ENCODE results near the gene MACROD2.

Gene MACROD2

GRCh38 chr20:15848995-15849610 is 1853.8 kb downstream of the MACROD2 start:
- no peak for DNase-seq (ENCODE audit: low read depth in 2 of 2)

GRCh38 chr20:15851576-15852215 is 1856.4 kb downstream of the MACROD2 start:
- no peak for DNase-seq (ENCODE audit: low read depth in 2 of 2)

DNA sequence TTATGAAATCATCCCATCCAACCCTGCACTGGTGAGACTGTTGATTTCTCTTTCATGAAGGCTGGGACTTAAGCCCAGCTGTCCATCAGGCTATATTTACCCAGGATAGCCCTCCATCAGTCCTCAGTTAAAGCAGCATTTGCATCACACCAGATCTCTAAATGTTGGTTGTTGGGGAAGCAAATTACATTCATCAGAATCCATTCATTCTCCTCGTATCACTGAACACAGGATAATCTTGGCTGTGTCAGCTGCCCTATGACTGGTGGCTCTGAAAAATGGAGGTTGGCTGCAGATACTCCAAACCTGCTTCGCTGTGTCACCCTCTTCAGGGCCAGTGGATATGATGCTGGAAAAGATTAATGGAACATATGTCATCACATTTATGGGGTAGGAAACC is 1859.6 kb downstream of the MACROD2 start:
- DNase-seq (ENCODE audit: low read depth in 2 of 2) = no peak

DNA sequence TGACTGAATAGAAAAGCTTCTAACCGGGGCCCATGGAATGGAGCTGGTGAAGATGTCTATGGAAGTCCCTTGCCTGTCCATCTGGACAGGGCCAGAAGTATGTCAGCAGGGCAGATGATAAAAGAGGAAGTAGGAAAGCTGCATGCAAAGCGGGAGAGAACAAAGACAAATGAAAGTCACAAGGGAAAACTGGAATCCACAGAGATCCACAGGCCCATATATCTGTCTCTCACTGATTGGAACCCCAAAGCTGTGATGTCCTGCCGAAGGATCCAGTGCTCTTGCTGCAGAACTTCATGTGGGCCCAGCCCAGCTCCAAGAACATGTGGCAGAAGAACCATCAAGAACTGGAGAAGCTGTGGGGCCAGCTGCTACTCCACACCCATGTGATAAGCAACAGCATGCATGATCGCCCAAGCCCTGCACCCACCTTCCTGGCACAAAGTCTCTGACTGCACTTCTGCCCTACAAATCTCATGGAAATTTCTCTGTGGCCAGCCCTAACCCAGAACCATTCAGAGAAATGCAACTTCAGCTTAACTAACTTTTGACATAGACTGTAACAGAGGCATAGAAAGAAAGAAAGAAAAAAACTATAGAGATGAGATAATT is 1862.0 kb downstream of the MACROD2 start:
- DNase-seq (ENCODE audit: low read depth in 2 of 2) = no peak

DNA sequence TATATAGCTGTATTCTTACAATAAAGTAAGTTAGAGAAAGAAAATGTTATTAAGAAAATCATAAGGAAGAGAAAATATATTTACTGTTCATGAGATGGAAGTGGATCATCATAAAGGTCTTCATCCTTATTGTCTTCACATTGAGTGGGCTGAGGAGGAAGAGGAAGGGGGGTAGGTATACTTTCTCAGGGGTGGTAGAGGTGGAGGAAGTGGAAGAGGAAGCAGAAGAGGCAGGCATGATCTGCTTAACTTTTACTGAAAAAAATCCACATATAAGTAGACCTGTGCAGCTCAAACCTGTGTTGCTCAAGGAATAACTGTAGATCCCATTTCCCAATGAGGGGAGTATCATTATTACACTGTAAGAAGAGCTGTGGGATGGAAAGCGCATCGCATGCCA is 1863.7 kb downstream of the MACROD2 start:
- DNase-seq (ENCODE audit: low read depth in 2 of 2) = no peak

- DNase-seq (ENCODE audit: low read depth in 2 of 2) = no peak
These were observed 1865.5 kb downstream of the MACROD2 start for GRCh38 chr20:15860850-15861249.

- no peak for DNase-seq (ENCODE audit: low read depth in 2 of 2)
These were observed 1866.9 kb downstream of the MACROD2 start for GRCh38 chr20:15862178-15862577.

GRCh38 chr20:15863735-15864134 is 1868.4 kb downstream of the MACROD2 start:
- no peak for DNase-seq (ENCODE audit: low read depth in 2 of 2)

- DNase-seq (ENCODE audit: low read depth in 2 of 2) = no peak
These were observed 1870.2 kb downstream of the MACROD2 start for GRCh38 chr20:15865553-15865952.

DNA sequence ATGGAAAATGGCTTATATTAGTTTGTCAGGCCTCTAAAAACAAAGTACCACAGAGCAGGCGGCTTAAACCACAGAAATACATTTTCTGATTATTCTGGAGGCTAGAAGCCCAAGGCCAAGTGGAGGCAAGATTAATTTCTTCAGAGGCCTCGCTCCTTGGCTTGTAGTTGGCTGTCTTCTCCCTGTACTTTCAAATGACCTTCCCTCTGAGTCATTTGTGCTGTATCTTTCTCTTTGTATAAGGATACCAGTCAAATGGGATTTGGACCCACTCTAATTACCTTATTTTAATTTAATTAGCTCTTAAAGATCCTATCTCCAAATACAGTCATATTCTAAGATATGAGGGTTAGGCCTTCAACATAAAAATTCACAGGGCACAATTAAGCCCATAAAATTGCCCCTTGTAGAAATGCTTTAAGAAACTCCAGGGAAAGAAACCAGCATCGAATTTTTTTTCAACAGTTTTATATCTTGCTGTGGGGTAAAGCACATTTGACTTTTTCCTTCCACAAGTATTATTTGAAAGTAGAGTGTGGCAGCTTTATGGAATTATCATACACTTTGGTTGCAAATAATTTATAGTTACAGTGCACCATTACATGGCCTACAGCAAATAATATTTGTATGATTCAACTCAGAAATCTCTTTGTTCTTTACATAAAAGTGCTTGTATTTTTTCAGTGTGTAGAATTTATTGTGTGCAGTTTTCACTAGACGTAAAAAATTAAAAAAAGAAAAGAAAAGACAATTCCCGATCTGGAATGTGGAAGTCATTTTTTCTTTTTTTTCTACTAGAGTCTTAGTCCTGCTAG is 1871.8 kb downstream of the MACROD2 start:
- DNase-seq (ENCODE audit: low read depth in 2 of 2) = no peak

DNA sequence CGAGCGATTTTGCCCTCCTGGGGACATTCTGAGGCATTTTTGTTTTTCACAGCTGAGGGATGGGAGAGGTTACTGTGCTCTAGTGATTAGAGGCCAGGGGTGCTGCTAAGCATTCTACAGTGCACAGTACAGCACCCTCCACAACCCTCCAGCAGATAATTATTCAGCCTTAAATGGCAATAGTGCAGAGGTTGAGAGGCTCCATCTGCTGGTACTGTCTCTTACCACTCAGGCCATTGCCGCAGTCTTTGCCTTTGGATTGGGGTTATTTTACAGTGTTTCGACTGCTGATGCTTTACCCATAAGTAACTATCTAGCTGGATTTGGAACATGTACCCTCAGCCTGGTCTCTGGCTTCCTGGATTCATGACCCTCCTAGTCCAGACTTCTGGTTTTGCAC is 1872.6 kb downstream of the MACROD2 start:
- DNase-seq (ENCODE audit: low read depth in 2 of 2) = no peak

- DNase-seq (ENCODE audit: low read depth in 2 of 2) = no peak
These were observed 1880.1 kb downstream of the MACROD2 start for GRCh38 chr20:15875446-15875845.

- no peak for DNase-seq (ENCODE audit: low read depth in 2 of 2)
These were observed 1887.2 kb downstream of the MACROD2 start for GRCh38 chr20:15882553-15882952.

DNA sequence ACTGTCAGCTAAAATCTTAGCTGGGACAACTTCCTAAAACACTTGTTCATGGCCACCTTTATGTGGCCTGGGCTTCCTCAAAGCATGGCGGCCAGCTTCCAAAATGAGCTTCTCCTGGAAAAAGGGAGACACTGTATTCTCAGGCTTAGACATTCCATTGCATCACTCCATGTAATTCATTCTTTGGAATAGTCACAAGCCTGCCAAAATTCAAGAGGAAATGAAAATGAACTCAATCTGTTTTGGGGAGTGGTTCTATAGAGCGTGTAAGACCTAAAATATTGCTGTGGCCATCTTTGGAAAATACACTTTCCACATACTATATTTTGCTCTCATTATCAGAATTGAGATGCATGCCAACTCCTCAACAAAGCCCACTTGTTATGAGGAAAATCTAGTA is 1890.9 kb downstream of the MACROD2 start:
- no peak for DNase-seq (ENCODE audit: low read depth in 2 of 2)

DNA sequence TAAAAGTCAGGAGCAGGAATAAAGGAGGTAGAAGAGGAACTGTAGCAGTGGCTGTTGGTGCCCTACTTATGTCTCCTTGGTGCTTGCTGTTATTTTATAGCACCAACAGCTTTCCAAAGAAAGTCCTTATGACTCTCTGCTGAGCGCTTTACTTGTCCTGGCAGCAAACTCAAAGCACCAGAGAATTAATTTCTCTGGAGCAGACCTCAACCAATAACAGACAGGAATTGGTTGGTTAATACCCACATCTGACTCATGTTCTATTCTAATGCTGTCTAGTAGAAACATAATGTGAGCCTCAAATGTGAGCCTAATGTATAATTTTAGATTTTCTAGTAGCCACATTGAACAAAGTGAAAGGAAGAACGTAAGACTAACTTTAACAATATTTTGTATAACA is 1892.1 kb downstream of the MACROD2 start:
- no peak for DNase-seq (ENCODE audit: low read depth in 2 of 2)

DNA sequence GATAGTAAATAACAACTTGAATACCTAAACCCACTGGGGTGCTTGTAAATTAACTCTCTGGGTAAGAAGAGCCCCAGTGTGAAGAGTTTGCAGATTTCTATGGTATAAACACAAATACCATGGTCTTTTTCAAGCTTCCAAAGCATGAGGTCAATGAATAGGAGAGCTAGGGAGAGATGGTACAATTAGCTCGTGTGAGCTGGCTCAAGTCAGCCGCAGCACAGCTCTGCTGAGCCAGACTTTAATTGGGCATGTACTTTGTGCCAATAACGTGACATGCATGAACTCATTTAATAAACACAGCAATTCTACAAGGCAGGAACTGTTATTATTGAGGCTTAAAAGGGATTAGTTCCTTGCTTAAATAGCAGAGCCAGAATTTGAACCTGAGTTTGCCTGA is 1893.7 kb downstream of the MACROD2 start:
- DNase-seq (ENCODE audit: low read depth in 2 of 2) = no peak

GRCh38 chr20:15889514-15890256 is 1894.4 kb downstream of the MACROD2 start:
- DNase-seq (ENCODE audit: low read depth in 2 of 2) = no peak

- no peak for DNase-seq (ENCODE audit: low read depth in 2 of 2)
These were observed 1895.2 kb downstream of the MACROD2 start for GRCh38 chr20:15890407-15890982.

DNA sequence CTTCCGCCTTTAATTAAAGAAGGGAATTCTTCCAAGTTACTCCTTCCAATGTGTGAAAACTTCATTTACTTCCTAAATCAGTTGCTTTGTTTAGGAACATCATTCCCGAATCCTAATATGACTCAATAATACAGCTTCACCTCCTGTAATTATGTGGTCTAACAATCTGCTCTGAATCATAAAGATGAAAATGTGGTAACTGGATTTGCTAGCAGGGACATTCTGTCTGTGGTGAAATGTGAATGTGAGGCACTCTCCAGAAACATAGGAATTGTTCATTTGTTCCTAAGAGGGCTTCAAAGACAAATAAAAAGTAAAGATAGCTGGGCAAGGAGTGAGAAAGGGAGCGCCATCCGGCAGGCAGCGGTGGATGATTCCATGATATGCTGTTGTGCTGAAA is 1899.8 kb downstream of the MACROD2 start:
- no peak for DNase-seq (ENCODE audit: low read depth in 2 of 2)

- DNase-seq (ENCODE audit: low read depth in 2 of 2) = no peak
These were observed 1900.3 kb downstream of the MACROD2 start for GRCh38 chr20:15895560-15896084.

GRCh38 chr20:15899967-15900366 is 1904.7 kb downstream of the MACROD2 start:
- no peak for DNase-seq (ENCODE audit: low read depth in 2 of 2)

Measured in stimulated activated CD4-positive, alpha-beta T cell treated with anti-CD3 and anti-CD28 coated beads, Interleukin-1b, Interleukin-23, amount 100 ng/mL, for 1 hour (primary cell).